HEK293T (cell line): Measurements from ENCODE around the gene BHLHE23.

Experiments
- ARNT ChIP-seq: fragments of 450-650 bp; IDR thresholded peaks from 2 replicates; pipeline ENCODE4 v1.6.1; 2017; ENCODE audit warnings: mild to moderate bottlenecking
- BHLHE40 ChIP-seq: fragments of 450-650 bp; IDR thresholded peaks from 2 replicates; pipeline ENCODE4 v1.6.1; 2016; ENCODE audit warnings: mild to moderate bottlenecking, moderate library complexity, borderline replicate concordance
- FOXM1 ChIP-seq: fragments of 450-650 bp; IDR thresholded peaks from 2 replicates; pipeline ENCODE4 v1.6.1; 2017; ENCODE audit warnings: mild to moderate bottlenecking, borderline replicate concordance
- SP1 ChIP-seq: fragments of 450-650 bp; IDR thresholded peaks from 2 replicates; pipeline ENCODE4 v1.6.1; 2017

DNA sequence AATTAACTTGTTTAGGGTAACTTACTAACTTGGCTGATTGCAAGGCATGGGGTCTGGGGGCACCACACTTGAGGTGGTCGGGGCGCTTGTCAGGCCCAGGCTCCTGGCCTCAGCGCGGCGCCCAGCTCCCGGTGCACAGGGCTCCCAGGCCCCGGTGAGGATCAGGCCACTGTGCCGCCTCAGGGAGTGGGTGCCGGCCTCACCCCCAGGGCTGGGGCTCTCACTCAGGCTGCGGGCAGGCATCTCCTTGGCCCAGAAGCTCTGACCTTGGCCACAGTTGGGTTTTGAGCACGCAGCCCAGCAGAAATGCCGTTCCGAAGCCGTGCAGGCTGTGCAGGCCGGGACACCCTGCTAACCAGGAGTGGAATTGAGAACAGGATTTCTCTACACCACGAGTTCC is 37.8 kb upstream of the BHLHE23 start:
- no peak for TF ChIP-seq BHLHE40
- TF ChIP-seq FOXM1 = no peak
- no peak for TF ChIP-seq SP1
- no peak for TF ChIP-seq ARNT
